GM12878 (cell line): ENCODE data around the gene PLEKHG4B. TPM values are rescaled to one million over a fixed set of nuclear protein-coding genes. Genes with fewer than 3 reads are reported as not detected.

Experiments
- ATAC-seq: fragments of 200-7000 bp; cut with Tn5 transposase; 3 replicates; pipeline ENCODE4 v1.9.1; 2020; ENCODE audit warnings: mild to moderate bottlenecking, moderate library complexity
- BruUV-seq: library from RNA; stranded (reverse); fragments of 400-500 nt; replicated peaks from 2 replicates; lab custom pipeline; 2021; lab: Mats Ljungman, UMichigan
- CTCF ChIA-PET: fragments of 300-600 bp; sonication (Branson Sonifier 250); formaldehyde crosslinking; extraction: SDS; loops from one replicate; lab custom pipeline; 2021; ENCODE audit warnings: inconsistent platforms; lab: Yijun Ruan, JAX
- POLR2A ChIA-PET: fragments of 350-600 bp; formaldehyde crosslinking; extraction: SDS; loops from one replicate; lab custom pipeline; 2021; ENCODE audit warnings: inconsistent platforms; lab: Charles Lee
- RAD21 ChIA-PET: fragments of 300-600 bp; sonication (Branson Sonifier 250); formaldehyde crosslinking; loops from one replicate; lab custom pipeline; 2023; ENCODE audit warnings: antibody characterized with exemption; ENCODE audit not compliant: unreplicated experiment; lab: Charles Lee
- SMC1A ChIA-PET: fragments of 300-600 bp; sonication (Branson Sonifier 250); formaldehyde crosslinking; loops from one replicate; lab custom pipeline; 2023; ENCODE audit not compliant: unreplicated experiment, uncharacterized antibody; lab: Charles Lee
- DNase-seq: peaks from one replicate; pipeline ENCODE4 v3.0.0-alpha.2; 2011; ENCODE audit warnings: low read depth, low spot score
- FAIRE-seq: peaks from 3 replicates; lab custom pipeline; 2011; peaks lifted over from hg19 to GRCh38; lab: Jason Lieb, UNC
- H2AFZ ChIP-seq: 2 replicates; pipeline ENCODE4 v1.6.0; 2011; ENCODE audit warnings: low read depth, low read length, control low read depth; ENCODE audit not compliant: control insufficient read depth
- H3K27ac ChIP-seq: 2 replicates; pipeline ENCODE4 v1.5.1; 2011; ENCODE audit warnings: control low read depth; ENCODE audit not compliant: control insufficient read depth, insufficient read depth
- H3K27me3 ChIP-seq, 2 experiments: replicated peaks in 1 of 2; 2 replicates each; pipeline versions ENCODE4 v1.6.0 to v1.6.1; 2011; ENCODE audit warnings: low read length in 1 of 2; ENCODE audit not compliant: control insufficient read depth in 2 of 2, insufficient read depth in 2 of 2
- H3K36me3 ChIP-seq, 2 experiments: 2 replicates each; pipeline ENCODE4 v1.5.1; 2011; ENCODE audit warnings: low read length in 1 of 2; ENCODE audit not compliant: control insufficient read depth in 2 of 2, insufficient read depth in 2 of 2
- H3K4me1 ChIP-seq: 2 replicates; pipeline ENCODE4 v1.6.1; 2011; ENCODE audit warnings: mild to moderate bottlenecking, low read length, moderate library complexity, mixed read lengths; ENCODE audit not compliant: control insufficient read depth, insufficient read depth
- H3K4me2 ChIP-seq: 2 replicates; pipeline ENCODE4 v1.6.0; 2011; ENCODE audit warnings: control low read depth; ENCODE audit not compliant: control insufficient read depth, insufficient read depth
- H3K4me3 ChIP-seq: fragments of 200-600 bp; sonication (generic); 2 replicates; pipeline ENCODE4 v1.5.1; 2016
- H3K79me2 ChIP-seq: 2 replicates; pipeline ENCODE4 v1.6.0; 2011; ENCODE audit warnings: low read length; ENCODE audit not compliant: control insufficient read depth, insufficient read depth
- H3K9ac ChIP-seq: 2 replicates; pipeline ENCODE4 v1.8.0; 2011; ENCODE audit warnings: low read length, control low read depth, mixed read lengths; ENCODE audit not compliant: control insufficient read depth, insufficient read depth
- H3K9me3 ChIP-seq: replicated peaks from 3 replicates; pipeline ENCODE4 v1.5.1; 2011; ENCODE audit warnings: mild to moderate bottlenecking, low read length; ENCODE audit not compliant: control insufficient read depth, insufficient read depth
- H4K20me1 ChIP-seq: 2 replicates; pipeline ENCODE4 v1.6.0; 2011; ENCODE audit not compliant: control insufficient read depth, insufficient read depth
- HDAC6 ChIP-seq: fragments of 200-600 bp; sonication (generic); IDR thresholded peaks from one replicate; pipeline ENCODE4 v1.8.0; 2017; ENCODE audit warnings: antibody characterized with exemption; ENCODE audit not compliant: unreplicated experiment
- MEF2A ChIP-seq: IDR thresholded peaks from 2 replicates; pipeline ENCODE4 v1.6.1; 2011; ENCODE audit warnings: low read depth, mild to moderate bottlenecking, low read length, moderate library complexity; ENCODE audit not compliant: insufficient read depth
- MEF2B ChIP-seq: fragments of 450-650 bp; IDR thresholded peaks from 2 replicates; pipeline ENCODE4 v1.6.1; 2018; ENCODE audit warnings: mild to moderate bottlenecking, moderate library complexity; ENCODE audit not compliant: partially characterized antibody, poor library complexity, severe bottlenecking
- NRF1 ChIP-seq: conservative IDR thresholded peaks from 2 replicates; pipeline ENCODE4 v1.6.1; 2011; ENCODE audit warnings: mild to moderate bottlenecking, low read depth, low read length, improper control_type of control experiment
- POLR2AphosphoS2 ChIP-seq: IDR thresholded peaks from 2 replicates; pipeline ENCODE4 v1.6.1; 2011; ENCODE audit warnings: low read depth, mild to moderate bottlenecking, low read length, improper control_type of control experiment, moderate library complexity
- RBBP5 ChIP-seq: fragments of 200-600 bp; sonication (generic); conservative IDR thresholded peaks from 2 replicates; pipeline ENCODE4 v1.6.1; 2016
- SPI1 ChIP-seq: IDR thresholded peaks from 2 replicates; pipeline ENCODE4 v1.6.1; 2011; ENCODE audit warnings: low read depth, mild to moderate bottlenecking, low read length, moderate library complexity, borderline replicate concordance; ENCODE audit not compliant: insufficient read depth
- STAT1 ChIP-seq: fragments of 450-650 bp; conservative IDR thresholded peaks from 2 replicates; pipeline ENCODE4 v1.6.1; 2014; ENCODE audit warnings: antibody characterized with exemption, mild to moderate bottlenecking
- USF1 ChIP-seq: IDR thresholded peaks from 2 replicates; pipeline ENCODE4 v1.6.1; 2011; ENCODE audit warnings: borderline replicate concordance, low read depth, mild to moderate bottlenecking, moderate library complexity, mixed read lengths, low read length; ENCODE audit not compliant: insufficient read depth; ENCODE audit errors: extremely low read length
- YBX1 ChIP-seq: fragments of 450-650 bp; IDR thresholded peaks from 2 replicates; pipeline ENCODE4 v1.6.1; 2016; ENCODE audit warnings: antibody characterized with exemption
- ZNF207 ChIP-seq: fragments of 450-650 bp; IDR thresholded peaks from 2 replicates; pipeline ENCODE4 v1.6.1; 2014; ENCODE audit warnings: antibody characterized with exemption, mild to moderate bottlenecking, borderline replicate concordance
- ZNF687 ChIP-seq: fragments of 450-650 bp; IDR thresholded peaks from 2 replicates; pipeline ENCODE4 v1.6.1; 2017; ENCODE audit warnings: mild to moderate bottlenecking, moderate library complexity
- WGBS: methylation state at CpG from one replicate; pipeline ENCODE4 v1.1.6; 2016; ENCODE audit warnings: low lambda C conversion rate; ENCODE audit not compliant: insufficient replicate concordance, insufficient coverage; ENCODE audit errors: missing lambda C conversion rate; 5-methylcytosine and 5-hydroxymethylcytosine counted together
- in situ Hi-C: fragments of 300-500 bp; cut with MboI; formaldehyde crosslinking; loops from 9 replicates; pipeline ENCODE4 v1.14.3; 2018; ENCODE audit warnings: mixed read lengths
- intact Hi-C: fragments of 100-400 bp; cut with micrococcal nuclease; formaldehyde crosslinking; loops from one replicate; pipeline ENCODE4 v1.14.2; 2022; ENCODE audit not compliant: unreplicated experiment
- polyA plus RNA-seq, 11 experiments: library from polyadenylated mRNA; depleted of rRNA in 4 of 11; unstranded in 6 of 11; stranded (reverse) in 5 of 11; fragments of >200 nt; fragmentation: Nextera tagmentation in 4 of 11; fragmentation: Illumina TruSeq in 1 of 11; extraction: Ambion mirVana in 4 of 11; extraction: Trizol in 1 of 11; gene quantifications; 1 replicate in 1 of 11; 2 replicates in 10 of 11; pipeline versions ENCODE4 v1.2.1 to v1.2.3, GENCODE V29; 2011 to 2016; ENCODE audit warnings: inconsistent platforms in 2 of 11, missing spikeins in 2 of 11, low read depth in 1 of 11
- total RNA-seq, 4 experiments: library from RNA; depleted of rRNA in 3 of 4; stranded (reverse); fragments of >200 nt in 3 of 4; fragmentation: Illumina TruSeq in 1 of 4; extraction: Trizol in 1 of 4; gene quantifications; 2 replicates each; pipeline versions ENCODE4 v1.2.1 to v1.2.3, GENCODE V29; 2013 to 2021

Gene PLEKHG4B
- total and polyA plus RNA-seq, 10 of the 15 experiments (the other 5 are each of a cell fraction or from before 2014, with no cell fraction given) = under 0.01 to 0.05 (median 0.01) TPM; not detected in 6

DNA sequence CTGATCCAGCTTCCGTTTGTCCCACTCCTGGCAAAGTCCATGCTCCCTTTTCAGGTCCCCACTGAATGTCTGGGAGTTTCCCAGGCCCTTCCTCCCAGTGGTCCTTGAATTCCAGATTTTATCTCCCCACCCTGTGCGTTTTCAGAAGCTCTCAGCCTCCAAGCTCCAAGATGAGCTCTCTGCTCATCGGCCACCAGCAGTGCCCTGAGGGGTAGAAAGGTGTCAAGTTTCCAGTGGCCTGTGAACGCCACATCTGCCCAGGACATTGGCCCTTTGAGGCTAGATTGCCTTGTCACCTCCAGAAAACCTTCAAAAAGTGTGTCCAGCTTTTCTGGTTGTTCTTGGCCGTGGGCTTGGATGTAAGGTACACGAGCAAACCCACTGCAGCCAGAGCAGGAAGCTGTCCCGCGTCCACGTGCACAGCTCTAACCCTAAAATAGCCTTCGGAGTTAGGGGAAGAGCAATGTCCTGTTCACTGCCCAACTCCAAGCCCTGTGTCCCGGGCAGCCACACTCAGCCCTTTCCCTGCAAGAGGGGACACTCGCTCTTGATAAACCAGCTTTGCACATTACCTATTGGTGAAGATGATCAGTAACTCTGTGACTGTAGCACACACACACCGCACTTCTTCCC, 88.4 kb downstream of the PLEKHG4B start:
- intact Hi-C loops (no loop called here), in situ Hi-C loops (no loop called here)
- H3K79me2 ChIP-seq = no peaks in the 10 kb centered on the region
- no peak overlapping the region for H3K27ac ChIP-seq
- WGBS = 40% methylated on average over 12 of the region's 13 CpGs
- RAD21 ChIA-PET = no interaction called here
- no peak for TF ChIP-seq HDAC6
- H3K27me3 ChIP-seq = no peaks in the 10 kb centered on the region; a peak in 2 of 4 replicates
- no peak overlapping the region for H2AFZ ChIP-seq
- no peaks in the 10 kb centered on the region for H3K9me3 ChIP-seq
- CTCF ChIA-PET = interaction anchor here (2.3 kb wide), 1 partner anchor 8 kb away, joined by 6 read pairs; no protein-coding TSS in a partner anchor
- no peaks in the 10 kb centered on the region for H4K20me1 ChIP-seq
- no peak for ATAC-seq
- H3K4me1 ChIP-seq = no peaks in the 10 kb centered on the region
- H3K4me2 ChIP-seq = no peak overlapping the region
- POLR2A ChIA-PET = no interaction called here
- H3K9ac ChIP-seq = no peak overlapping the region
- SMC1A ChIA-PET = interaction anchor here (0.6 kb wide), 1 partner anchor 41 kb away, joined by 4 read pairs; no protein-coding TSS in a partner anchor
- no peaks in the 10 kb centered on the region for H3K36me3 ChIP-seq
- no peak for FAIRE-seq
- no TSS peak for BruUV-seq
- no peak overlapping the region for H3K4me3 ChIP-seq
- DNase-seq = no peak

GRCh38 chr5:181160-181559, 89.2 kb downstream of the PLEKHG4B start:
- BruUV-seq = no TSS peak
- no peak for DNase-seq
- FAIRE-seq = no peak
- no peaks in the 10 kb centered on the region; a peak in 2 of 4 replicates for H3K27me3 ChIP-seq
- H2AFZ ChIP-seq = no peak overlapping the region
- ChIA-PET SMC1A (interaction anchor here (0.6 kb wide), 1 partner anchor 41 kb away, joined by 4 read pairs; no protein-coding TSS in a partner anchor), CTCF (no interaction called here), RAD21 (no interaction called here), POLR2A (no interaction called here)
- 16% methylated on average over 9 of the region's 9 CpGs for WGBS
- in situ Hi-C loops = no loop called here
- no peaks in the 10 kb centered on the region for H3K9me3 ChIP-seq
- no peak overlapping the region for H3K4me2 ChIP-seq
- H3K79me2 ChIP-seq = no peaks in the 10 kb centered on the region
- H3K27ac ChIP-seq = no peak overlapping the region
- no peaks in the 10 kb centered on the region for H3K36me3 ChIP-seq
- H3K4me3 ChIP-seq = no peak overlapping the region
- intact Hi-C loops = no loop called here
- no peaks in the 10 kb centered on the region for H4K20me1 ChIP-seq
- no peak overlapping the region for H3K9ac ChIP-seq
- no peak for ATAC-seq
- no peaks in the 10 kb centered on the region for H3K4me1 ChIP-seq
- TF ChIP-seq SPI1 (no peak), YBX1 (no peak), ZNF207 (no peak), MEF2B (no peak), POLR2AphosphoS2 (no peak), ZNF687 (no peak), NRF1 (no peak), MEF2A (no peak), RBBP5 (no peak), STAT1 (no peak), USF1 (no peak), HDAC6 (no peak)
